ENCODE results near the gene GSN. TPM values are rescaled to one million over a fixed set of nuclear protein-coding genes. Genes with fewer than 3 reads are reported as not detected.

Gene GSN
- total and polyA plus RNA-seq, 8 donors = 215 to 909 (median 531) TPM

GRCh38 chr9:121324316-121324715 lies 56.4 kb downstream of the GSN start:
- TF ChIP-seq POLR2AphosphoS5 (IDR thresholded peaks at IDR 0.05) (no peak), POLR2A (IDR thresholded peaks at IDR 0.05) (no peak), EP300 (IDR thresholded peaks at IDR 0.05) (no peak), CTCF (IDR thresholded peaks at IDR 0.05) (no peak)
- H3K4me1 ChIP-seq = peaks cover 30 to 88% (median 49%) of the 10 kb centered on the region in 4 donors
- peaks cover 75 to 95% (median 92%) of the 10 kb centered on the region in 4 donors for H3K36me3 ChIP-seq
- no peaks in the 10 kb centered on the region for H3K9me3 ChIP-seq
- 80 to 93% (median 92%) methylated on average over 5 of the region's 5 CpGs for WGBS, 5 donors
- DNase-seq = no peak
- intact Hi-C loops (cut with DNase I; ENCODE audit: low total_unique reads) = no loop called here
- H3K27me3 ChIP-seq = no peaks in the 10 kb centered on the region
- no peak overlapping the region for H3K4me3 ChIP-seq
- H3K27ac ChIP-seq = peak overlapping the region; percentile 22 to 96 (median 88)

GRCh38 chr9:121324755-121325154 lies 56.8 kb downstream of the GSN start:
- peaks cover 30 to 89% (median 47%) of the 10 kb centered on the region in 4 donors for H3K4me1 ChIP-seq

GRCh38 chr9:121325387-121325786 lies 57.4 kb downstream of the GSN start:
- Histone ChIP-seq H3K4me3 (no peak overlapping the region), H3K9me3 (no peaks in the 10 kb centered on the region), H3K4me1 (peaks cover 25 to 82% (median 46%) of the 10 kb centered on the region in 4 donors), H3K27me3 (no peaks in the 10 kb centered on the region), H3K36me3 (peaks cover 85 to 97% (median 97%) of the 10 kb centered on the region in 4 donors), H3K27ac (peak overlapping the region; percentile 48 to 96 (median 88))
- DNase-seq = no peak
- TF ChIP-seq CTCF (IDR thresholded peaks at IDR 0.05) (no peak), POLR2AphosphoS5 (IDR thresholded peaks at IDR 0.05) (no peak), EP300 (IDR thresholded peaks at IDR 0.05) (no peak)
- intact Hi-C loops (cut with DNase I; ENCODE audit: low total_unique reads) = no loop called here
- WGBS, 5 donors = 68 to 92% (median 84%) methylated on average over 7 of the region's 7 CpGs

More at GRCh38 chr9:121324755-121325154, 56.8 kb downstream of the GSN start:
- intact Hi-C loops (cut with DNase I; ENCODE audit: low total_unique reads) = no loop called here
- H3K4me3 ChIP-seq = no peak overlapping the region
- peak overlapping the region in 4 of 5 donors; percentile 86 to 96 (median 88) for H3K27ac ChIP-seq
- TF ChIP-seq POLR2A (IDR thresholded peaks at IDR 0.05) = no peak
- TF ChIP-seq CTCF (IDR thresholded peaks at IDR 0.05) = no peak
- no peak for TF ChIP-seq EP300 (IDR thresholded peaks at IDR 0.05)
- no peak for TF ChIP-seq POLR2AphosphoS5 (IDR thresholded peaks at IDR 0.05)
- peaks cover 79 to 95% (median 92%) of the 10 kb centered on the region in 4 donors for H3K36me3 ChIP-seq
- no peaks in the 10 kb centered on the region for H3K27me3 ChIP-seq
- H3K9me3 ChIP-seq = no peaks in the 10 kb centered on the region
- 84 to 91% (median 86%) methylated on average over 2 of the region's 2 CpGs for WGBS, 5 donors
- no peak for DNase-seq

GRCh38 chr9:121326130-121326838 lies 58.3 kb downstream of the GSN start:
- WGBS, 5 donors = 45 to 85% (median 75%) methylated on average over 18 to 19 of the region's 19 CpGs
- peaks cover 86 to 99% (median 97%) of the 10 kb centered on the region in 4 donors for H3K36me3 ChIP-seq

More at GRCh38 chr9:121326130-121326838, 58.3 kb downstream of the GSN start:
- Histone ChIP-seq H3K4me1 (peaks cover 20 to 82% (median 41%) of the 10 kb centered on the region in 4 donors), H3K9me3 (no peaks in the 10 kb centered on the region), H3K4me3 (no peak overlapping the region), H3K27me3 (no peaks in the 10 kb centered on the region), H3K27ac (peak overlapping the region; percentile 5 to 96 (median 88))
- intact Hi-C loops (cut with DNase I; ENCODE audit: low total_unique reads) = no loop called here
- DNase-seq = peak; percentile 43 to 84
- TF ChIP-seq POLR2A (IDR thresholded peaks at IDR 0.05) = no peak
- TF ChIP-seq POLR2AphosphoS5 (IDR thresholded peaks at IDR 0.05) = peak; percentile 62 to 95 (median 68)
- peak; percentile 99 for TF ChIP-seq EP300 (IDR thresholded peaks at IDR 0.05)
